Sigmoid colon (tissue), 4 donors: ENCODE results near the gene TAF8.

ENCODE experiments used
- POLR2A ChIP-seq, 2 donors: fragments of 450-650 bp; IDR thresholded peaks; one replicate each; pipeline ENCODE4 v1.6.1; 2016; ENCODE audit warnings: antibody characterized with exemption in 2 of 2, mild to moderate bottlenecking in 2 of 2, moderate library complexity in 2 of 2
- POLR2AphosphoS5 ChIP-seq, 4 donors: sonication (generic); formaldehyde crosslinking; IDR thresholded peaks; one replicate each; pipeline ENCODE4 v1.6.1; 2017; ENCODE audit warnings: antibody characterized with exemption in 4 of 4
- TF ChIP-seq, protein P1 (sequence below), 4 experiments: fragments of 450-650 bp in 3 of 4; fragments of 200-600 bp in 1 of 4; IDR thresholded peaks; one replicate each; pipeline ENCODE4 v1.5.1; 2016 to 2019; ENCODE audit warnings: antibody characterized with exemption in 4 of 4, mild to moderate bottlenecking in 3 of 4, moderate library complexity in 2 of 4

DNA sequence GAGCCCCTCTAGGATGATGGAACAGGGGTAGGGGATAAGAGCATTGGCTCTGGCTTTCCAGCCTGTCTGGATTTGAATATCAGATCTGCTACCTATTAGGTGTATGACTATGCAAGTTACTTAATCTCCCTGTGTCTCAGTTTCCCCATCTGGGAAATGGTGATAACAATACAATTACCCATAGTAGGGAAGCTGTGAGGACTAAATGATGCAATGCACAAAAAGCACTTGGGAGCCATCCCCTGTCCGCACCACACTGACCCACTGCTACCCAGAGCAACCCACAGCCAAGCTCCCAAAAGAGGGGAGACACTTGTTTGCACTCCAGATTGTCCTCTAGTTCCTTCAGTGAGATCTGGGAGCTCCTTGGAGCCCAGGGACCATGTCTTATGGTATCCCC is 62.0 kb downstream of the TAF8 start:
- TF ChIP-seq POLR2A (IDR thresholded peaks at IDR 0.05) (no peak), POLR2AphosphoS5 (IDR thresholded peaks at IDR 0.05) (no peak)
- TF ChIP-seq, protein P1, sequence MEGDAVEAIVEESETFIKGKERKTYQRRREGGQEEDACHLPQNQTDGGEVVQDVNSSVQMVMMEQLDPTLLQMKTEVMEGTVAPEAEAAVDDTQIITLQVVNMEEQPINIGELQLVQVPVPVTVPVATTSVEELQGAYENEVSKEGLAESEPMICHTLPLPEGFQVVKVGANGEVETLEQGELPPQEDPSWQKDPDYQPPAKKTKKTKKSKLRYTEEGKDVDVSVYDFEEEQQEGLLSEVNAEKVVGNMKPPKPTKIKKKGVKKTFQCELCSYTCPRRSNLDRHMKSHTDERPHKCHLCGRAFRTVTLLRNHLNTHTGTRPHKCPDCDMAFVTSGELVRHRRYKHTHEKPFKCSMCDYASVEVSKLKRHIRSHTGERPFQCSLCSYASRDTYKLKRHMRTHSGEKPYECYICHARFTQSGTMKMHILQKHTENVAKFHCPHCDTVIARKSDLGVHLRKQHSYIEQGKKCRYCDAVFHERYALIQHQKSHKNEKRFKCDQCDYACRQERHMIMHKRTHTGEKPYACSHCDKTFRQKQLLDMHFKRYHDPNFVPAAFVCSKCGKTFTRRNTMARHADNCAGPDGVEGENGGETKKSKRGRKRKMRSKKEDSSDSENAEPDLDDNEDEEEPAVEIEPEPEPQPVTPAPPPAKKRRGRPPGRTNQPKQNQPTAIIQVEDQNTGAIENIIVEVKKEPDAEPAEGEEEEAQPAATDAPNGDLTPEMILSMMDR (IDR thresholded peaks at IDR 0.05), result no peak
